ENCODE results near the gene HOXA10.

DNA sequence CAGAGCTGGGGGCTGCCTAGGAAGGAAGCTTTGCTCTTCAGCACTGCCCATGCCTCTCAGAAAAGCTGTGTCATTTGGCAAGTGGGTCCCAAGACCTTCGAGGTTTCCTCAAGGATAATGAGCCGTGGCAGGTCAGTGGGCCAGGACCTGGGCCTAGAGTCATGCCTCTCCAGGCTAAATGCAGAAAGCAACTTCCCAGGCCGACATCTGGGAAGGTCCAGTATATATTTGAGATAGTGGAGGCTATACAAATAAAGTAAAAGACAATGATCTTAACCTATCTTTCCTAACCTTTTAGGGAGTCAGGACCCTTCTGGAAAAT is 2.4 kb upstream of the HOXA10 start:
- TF ChIP-seq, protein P1, sequence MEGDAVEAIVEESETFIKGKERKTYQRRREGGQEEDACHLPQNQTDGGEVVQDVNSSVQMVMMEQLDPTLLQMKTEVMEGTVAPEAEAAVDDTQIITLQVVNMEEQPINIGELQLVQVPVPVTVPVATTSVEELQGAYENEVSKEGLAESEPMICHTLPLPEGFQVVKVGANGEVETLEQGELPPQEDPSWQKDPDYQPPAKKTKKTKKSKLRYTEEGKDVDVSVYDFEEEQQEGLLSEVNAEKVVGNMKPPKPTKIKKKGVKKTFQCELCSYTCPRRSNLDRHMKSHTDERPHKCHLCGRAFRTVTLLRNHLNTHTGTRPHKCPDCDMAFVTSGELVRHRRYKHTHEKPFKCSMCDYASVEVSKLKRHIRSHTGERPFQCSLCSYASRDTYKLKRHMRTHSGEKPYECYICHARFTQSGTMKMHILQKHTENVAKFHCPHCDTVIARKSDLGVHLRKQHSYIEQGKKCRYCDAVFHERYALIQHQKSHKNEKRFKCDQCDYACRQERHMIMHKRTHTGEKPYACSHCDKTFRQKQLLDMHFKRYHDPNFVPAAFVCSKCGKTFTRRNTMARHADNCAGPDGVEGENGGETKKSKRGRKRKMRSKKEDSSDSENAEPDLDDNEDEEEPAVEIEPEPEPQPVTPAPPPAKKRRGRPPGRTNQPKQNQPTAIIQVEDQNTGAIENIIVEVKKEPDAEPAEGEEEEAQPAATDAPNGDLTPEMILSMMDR (IDR thresholded peaks at IDR 0.05 in 4 of 5, conservative IDR thresholded peaks at IDR 0.05 in 1 of 5): no peak
- TF ChIP-seq POLR2A (IDR thresholded peaks at IDR 0.05): no peak
